Neural cell (in vitro differentiated cells): ENCODE data around the gene SS18L1.

ENCODE experiments used
- CTCF ChIP-seq: fragments of 450-650 bp; IDR thresholded peaks from 2 replicates; pipeline ENCODE4 v1.5.1; 2014; ENCODE audit warnings: antibody characterized with exemption, mild to moderate bottlenecking, moderate library complexity; ENCODE audit not compliant: poor library complexity, severe bottlenecking
- EZH2 ChIP-seq: fragments of 200-600, 300-800 bp; shearing (Covaris generic), sonication (generic); IDR thresholded peaks from 2 replicates; pipeline ENCODE4 v1.6.1; 2014; ENCODE audit warnings: antibody characterized with exemption, low read length, borderline replicate concordance, mild to moderate bottlenecking; ENCODE audit not compliant: insufficient read depth, poor library complexity, severe bottlenecking
- POLR2AphosphoS5 ChIP-seq: IDR thresholded peaks from 2 replicates; pipeline ENCODE4 v1.6.1; 2012
- TAF1 ChIP-seq: IDR thresholded peaks from 2 replicates; pipeline ENCODE4 v1.6.1; 2012; ENCODE audit warnings: low read depth
- TF ChIP-seq, protein P1 (sequence below): IDR thresholded peaks from 2 replicates; pipeline ENCODE4 v1.6.1; 2012; ENCODE audit warnings: borderline replicate concordance

DNA sequence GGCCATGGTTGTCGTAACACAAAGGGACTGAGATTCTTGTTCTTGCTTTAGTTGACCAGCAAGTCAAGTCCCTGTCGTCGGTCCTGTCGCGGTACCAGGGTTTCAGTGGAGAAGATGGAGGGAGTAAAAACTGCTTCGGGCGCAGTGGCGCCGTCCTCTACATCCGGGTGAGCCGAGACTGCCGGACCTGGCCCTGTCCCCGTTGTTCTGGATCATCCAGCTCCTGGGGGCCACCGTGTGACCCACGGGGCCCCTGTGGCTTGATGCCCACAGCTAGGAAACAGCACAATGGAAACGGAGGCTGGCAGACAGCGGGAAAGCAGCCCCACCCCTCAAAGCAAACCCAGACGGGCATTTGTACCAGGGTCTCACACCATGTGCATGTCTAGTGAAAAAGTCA lies 54.2 kb downstream of the SS18L1 start:
- no peak for TF ChIP-seq EZH2
- TF ChIP-seq, protein P1, sequence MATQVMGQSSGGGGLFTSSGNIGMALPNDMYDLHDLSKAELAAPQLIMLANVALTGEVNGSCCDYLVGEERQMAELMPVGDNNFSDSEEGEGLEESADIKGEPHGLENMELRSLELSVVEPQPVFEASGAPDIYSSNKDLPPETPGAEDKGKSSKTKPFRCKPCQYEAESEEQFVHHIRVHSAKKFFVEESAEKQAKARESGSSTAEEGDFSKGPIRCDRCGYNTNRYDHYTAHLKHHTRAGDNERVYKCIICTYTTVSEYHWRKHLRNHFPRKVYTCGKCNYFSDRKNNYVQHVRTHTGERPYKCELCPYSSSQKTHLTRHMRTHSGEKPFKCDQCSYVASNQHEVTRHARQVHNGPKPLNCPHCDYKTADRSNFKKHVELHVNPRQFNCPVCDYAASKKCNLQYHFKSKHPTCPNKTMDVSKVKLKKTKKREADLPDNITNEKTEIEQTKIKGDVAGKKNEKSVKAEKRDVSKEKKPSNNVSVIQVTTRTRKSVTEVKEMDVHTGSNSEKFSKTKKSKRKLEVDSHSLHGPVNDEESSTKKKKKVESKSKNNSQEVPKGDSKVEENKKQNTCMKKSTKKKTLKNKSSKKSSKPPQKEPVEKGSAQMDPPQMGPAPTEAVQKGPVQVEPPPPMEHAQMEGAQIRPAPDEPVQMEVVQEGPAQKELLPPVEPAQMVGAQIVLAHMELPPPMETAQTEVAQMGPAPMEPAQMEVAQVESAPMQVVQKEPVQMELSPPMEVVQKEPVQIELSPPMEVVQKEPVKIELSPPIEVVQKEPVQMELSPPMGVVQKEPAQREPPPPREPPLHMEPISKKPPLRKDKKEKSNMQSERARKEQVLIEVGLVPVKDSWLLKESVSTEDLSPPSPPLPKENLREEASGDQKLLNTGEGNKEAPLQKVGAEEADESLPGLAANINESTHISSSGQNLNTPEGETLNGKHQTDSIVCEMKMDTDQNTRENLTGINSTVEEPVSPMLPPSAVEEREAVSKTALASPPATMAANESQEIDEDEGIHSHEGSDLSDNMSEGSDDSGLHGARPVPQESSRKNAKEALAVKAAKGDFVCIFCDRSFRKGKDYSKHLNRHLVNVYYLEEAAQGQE = no peak
- TF ChIP-seq TAF1 = no peak
- TF ChIP-seq CTCF = no peak
- no peak for TF ChIP-seq POLR2AphosphoS5
